CD4-positive, alpha-beta T cell treated with Interleukin-4 for 1 hour (primary cell): Measurements from ENCODE around the gene CLEC5A.
A peak's percentile ranks its signal among the peaks of the same experiment; 100 is the strongest.
"Not testable (repeated sequence)": the region's sequence is repeated elsewhere in the genome, so short reads cannot be mapped to it uniquely, and the experiment has no call there.

Source experiments
- DNase-seq, 2 donors: peaks; one replicate each; pipeline ENCODE4 v3.0.0-alpha.2; 2020 to 2022

CLEC5A gene

DNA sequence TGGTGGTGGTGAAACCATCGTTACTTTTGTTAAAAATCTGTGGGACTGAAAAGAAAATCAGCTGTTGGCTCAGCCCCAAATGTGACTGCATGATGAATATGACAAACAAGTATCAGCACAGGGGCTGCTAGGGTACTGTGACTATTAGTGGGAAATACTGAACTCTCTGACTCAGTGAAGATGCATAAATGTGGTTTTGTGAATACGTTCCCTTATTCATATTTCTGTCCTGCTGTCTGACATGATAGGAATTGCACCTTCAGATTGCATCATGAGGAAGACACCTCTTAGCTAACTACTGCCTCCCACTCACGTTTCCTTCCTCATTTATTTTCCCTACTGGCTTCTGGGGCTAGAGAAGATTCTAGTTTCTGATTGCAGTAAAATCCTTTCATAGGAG lies 1.4 kb downstream of the CLEC5A start:
- DNase-seq = peak in 1 of 2 donors; percentile 51

DNA sequence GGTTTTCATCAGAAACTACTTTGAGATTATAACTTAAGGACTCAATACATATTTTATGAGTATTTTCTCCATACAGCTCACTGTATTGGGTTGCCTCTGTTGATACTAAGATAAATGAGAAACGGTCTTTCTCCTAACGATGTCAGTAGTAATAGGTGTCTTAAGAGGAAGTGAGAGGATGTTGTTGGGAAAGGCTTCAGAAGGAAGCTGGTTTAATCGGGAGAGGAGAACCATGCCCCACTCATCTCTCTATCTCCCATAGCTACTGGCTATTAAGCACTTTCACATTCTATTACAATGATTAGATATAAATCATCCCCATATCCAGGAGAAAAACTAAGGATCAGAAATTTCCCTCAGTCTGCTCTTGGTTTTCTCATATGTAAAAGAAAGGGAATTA lies 2.0 kb downstream of the CLEC5A start:
- no peak for DNase-seq

DNA sequence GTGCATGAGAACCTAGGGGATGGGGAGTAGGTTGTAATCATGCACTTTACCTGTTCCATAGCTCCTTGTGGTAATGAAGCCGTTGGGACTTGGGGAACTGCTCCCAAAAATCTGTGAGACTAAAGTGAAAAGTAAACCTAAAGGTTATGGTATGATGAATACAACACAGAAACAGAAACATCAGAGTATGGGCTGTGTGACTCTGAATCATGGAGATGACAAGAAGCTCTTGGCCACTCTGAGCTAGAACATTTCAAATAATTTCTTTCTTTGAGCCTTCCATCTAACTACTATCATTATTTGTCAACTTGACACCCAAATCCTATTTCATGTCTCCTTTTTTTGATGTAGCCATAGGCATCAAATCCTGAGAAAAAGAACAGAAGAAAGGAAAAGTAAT lies 2.9 kb downstream of the CLEC5A start:
- no peak for DNase-seq

DNA sequence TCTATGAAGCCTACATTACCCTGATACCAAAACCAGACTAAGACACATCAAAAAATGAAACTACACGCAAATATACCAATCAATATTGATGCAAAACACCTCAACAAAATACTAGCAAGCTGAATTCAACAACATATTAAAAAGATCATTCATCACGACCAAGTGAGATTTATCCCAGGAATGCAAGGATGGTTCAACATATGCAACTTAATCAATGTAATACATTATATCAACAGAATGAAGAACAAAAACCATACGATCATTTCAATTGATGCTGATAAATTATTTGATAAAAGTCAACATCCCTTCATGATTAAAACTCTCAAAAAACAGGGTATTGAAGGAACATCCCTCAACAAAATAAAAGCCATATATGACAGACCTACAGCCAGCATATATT lies 5.7 kb downstream of the CLEC5A start:
- DNase-seq = no peak

DNA sequence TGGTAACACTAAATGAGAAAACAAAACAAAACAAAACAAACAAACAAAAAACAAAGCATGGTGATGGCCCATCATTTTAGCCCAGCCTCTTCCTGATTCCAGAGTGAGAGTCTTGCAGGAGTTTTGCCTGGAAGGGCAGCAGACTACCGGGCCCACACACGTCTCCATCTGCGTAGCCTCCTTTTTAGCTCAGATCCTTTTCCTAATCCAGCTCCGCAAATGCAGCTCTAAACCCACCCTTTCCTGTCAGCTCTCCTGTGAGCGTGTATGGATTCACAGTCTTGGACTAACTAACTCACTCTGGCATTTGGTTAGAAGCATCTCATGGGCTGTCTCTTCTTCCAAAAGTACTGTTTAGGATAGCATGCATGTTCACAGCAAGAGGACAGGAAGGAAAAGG lies 16.6 kb downstream of the CLEC5A start:
- DNase-seq = no peak

DNA sequence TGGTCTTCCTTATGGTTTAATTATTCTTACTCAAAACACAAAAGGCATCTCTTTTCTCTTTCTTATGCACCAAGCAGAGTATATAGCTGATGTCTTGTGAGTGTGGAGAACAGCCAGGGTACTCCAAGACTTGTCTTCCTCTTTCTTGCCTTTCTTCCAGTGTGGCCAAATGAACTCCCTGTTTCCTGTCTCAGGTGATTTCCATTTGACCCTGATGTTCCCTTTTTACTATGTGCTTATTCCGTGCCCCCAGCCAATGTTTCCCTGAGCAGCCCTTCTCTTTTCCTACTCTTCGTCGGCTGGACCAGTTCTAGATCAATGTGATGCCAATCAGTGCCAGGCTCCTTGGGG lies 18.0 kb downstream of the CLEC5A start:
- no peak for DNase-seq

DNA sequence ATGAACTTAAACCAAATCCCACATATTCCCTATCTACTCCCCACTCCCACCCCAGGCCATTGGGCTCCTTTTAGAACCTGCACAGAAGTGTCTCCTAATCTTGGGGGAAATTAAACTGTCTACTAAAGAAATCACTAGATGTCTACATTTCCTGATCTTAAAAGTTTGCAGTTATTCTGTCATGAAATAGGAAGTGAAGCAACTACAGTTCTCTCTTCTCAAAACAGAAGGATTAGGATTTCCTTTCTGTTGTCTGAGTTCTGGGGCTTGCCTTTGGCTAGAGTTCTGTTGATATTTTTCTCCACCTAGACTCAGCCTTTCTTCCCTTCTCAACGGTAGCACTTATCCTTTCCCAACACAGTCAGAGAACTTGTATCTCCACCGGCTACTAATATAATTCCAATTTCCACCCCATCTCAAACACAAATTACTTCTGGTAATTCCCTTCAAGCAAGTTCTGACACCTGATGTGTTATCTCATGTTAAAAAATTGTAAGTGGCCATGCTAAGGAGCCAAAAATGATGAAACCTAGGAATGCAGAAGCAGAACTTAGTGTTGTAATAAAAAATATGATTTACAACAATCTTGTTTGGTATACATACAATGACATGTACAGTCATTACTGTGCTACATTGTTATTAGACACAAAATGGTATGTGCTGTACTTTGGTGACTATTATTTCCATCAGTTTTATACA lies 18.5 kb downstream of the CLEC5A start:
- no peak for DNase-seq

DNA sequence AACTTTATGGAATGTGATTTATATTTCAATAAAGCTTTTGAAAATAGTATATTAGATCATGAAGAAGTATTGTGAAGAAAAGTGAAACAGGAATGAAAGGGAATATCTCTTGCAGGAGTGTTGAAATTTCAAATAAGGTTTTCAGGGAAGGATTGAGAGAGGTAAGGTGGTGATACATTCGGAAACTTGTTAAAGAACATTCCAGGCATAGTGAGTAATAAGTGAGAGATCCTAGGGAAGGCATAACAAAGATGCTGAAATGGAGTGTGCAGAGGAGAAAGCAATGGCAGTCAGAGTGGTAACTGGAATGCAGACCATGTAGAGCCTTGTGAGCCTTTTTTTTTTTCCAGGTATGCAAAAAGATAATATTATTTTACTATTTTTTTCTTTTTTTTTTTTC lies 26.5 kb downstream of the CLEC5A start:
- no peak for DNase-seq

DNA sequence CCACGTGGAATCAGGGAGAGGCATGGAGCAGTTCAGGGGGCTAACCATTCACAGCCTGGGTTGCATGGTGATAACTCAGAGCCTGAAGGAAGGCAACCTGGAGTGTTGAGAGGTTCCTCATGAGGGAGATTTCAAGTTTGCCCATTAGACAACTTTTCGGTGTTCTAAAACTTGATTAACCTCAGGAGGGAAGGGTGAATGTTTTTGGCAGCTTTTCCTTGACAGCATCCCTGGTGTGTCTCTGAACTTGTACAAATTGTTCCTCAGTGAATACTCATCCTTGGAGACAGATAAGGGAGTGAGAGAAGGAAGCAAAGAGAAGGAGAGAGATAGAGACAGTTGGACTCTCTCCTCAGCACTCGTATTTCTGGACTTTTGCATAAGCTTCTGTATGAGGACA lies 30.7 kb downstream of the CLEC5A start, which contains the start of gene OR9A4:
Gene OR9A4, plus strand, starts transcription at position 301 of the 400 bp plus-strand sequence. CDS start 2,477 bp downstream, outside the sequence.
- no peak for DNase-seq

DNA sequence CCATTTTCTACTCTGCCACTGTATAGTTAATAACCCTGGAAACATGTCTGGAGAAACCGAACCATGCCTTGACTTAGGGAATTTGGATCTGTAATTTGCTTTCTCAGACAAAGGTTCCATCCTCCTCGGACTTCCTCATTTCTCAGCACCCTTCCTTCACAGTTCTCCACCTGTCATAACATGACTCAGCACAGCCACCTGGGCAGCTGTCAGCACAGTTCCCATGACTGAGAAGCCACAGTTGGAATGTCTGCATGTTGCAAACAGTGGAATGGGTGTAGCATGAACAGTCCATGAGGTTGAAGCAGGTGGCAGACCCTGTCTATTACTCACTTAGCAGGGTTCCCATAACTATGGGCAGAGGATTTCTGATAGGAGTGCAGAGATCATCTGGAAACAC lies 31.2 kb downstream of the CLEC5A start:
- peak in 1 of 2 donors; percentile 14 for DNase-seq

DNA sequence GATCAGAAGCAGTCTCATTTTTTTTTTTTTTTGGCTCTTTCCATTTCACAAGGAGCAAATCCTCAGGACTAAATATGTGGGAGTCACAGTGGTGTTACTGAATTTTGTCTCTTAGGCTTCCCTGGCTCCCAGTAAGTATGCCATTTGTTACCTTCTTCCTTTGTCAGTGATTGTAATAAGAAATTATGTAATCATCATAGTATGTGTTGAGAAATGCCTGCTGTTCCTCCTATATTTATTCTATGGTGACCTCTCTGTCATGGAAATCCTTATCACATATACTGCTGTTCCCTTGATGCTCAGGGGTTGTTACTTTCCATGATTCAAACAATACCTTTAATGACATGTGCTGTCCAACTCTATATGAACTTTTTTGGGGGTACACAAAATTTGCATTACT lies 35.4 kb downstream of the CLEC5A start:
- no peak for DNase-seq

DNA sequence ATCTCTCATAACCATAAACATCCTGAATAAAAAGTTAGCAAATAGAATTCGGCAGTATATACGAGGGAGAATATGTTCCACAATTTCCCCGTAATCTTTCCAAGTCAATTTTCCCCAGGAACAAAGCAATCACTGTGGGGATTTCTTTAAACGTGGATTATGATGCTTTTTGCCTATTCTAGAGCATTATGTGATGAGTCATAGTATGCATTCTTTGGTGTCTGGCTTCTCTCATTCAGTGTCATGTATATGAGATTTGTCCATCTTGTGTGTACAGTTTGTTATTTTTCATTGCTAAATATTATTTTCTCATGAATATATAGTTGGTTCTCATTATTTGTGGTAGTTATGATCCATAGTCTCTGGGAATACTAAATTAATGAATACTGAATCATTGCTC lies 40.5 kb downstream of the CLEC5A start:
- no peak for DNase-seq

DNA sequence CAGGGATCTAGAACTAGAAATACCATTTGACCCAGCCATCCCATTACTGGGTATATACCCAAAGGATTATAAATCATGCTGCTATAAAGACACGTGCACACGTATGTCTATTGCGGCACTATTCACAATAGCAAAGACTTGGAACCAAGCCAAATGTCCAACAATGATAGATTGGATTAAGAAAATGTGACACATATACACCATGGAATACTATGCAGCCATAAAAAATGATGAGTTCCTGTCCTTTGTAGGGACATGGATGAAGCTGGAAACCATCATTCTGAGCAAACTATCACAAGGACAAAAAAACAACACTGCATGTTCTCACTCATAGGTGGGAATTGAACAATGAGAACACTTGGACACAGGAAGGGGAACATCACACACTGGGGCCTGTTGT lies 47.4 kb downstream of the CLEC5A start:
- DNase-seq = not testable (repeated sequence)

DNA sequence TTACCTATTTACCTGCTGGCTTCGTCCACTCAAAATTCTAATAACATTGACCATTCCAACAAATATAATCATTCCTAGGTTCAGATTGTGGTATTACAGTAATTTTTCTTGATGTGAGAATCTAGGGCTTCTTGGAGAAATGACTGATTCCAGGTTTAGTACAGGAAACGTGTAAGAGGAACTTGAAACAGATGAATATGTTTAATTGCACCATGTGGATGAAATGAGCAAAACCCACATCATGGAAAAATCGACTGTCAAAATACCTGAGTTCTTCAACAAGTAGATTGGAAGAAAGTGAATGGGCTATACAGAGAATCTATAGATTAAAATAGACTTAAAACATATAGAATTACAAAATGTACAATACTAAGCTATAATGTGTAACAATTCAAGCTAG lies 55.4 kb downstream of the CLEC5A start:
- DNase-seq = no peak

DNA sequence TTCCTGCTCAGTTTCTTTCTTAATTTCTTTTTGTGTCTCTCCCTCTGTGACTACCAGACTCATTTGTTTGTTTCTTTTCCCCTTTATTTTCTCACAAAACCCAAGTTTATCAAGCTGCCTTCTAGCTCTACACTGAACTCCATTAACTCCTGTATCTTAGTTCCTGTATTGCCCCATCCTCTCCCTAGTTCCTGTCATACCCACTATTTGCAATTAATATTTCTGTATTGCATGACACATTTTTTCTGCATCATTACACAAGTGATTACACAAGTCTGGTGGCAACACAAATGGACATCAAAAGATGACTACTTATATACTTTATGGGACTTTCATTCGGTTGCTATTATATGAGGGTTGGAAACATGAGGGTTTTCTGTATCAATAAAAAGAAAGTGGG lies 57.5 kb downstream of the CLEC5A start:
- DNase-seq = no peak

DNA sequence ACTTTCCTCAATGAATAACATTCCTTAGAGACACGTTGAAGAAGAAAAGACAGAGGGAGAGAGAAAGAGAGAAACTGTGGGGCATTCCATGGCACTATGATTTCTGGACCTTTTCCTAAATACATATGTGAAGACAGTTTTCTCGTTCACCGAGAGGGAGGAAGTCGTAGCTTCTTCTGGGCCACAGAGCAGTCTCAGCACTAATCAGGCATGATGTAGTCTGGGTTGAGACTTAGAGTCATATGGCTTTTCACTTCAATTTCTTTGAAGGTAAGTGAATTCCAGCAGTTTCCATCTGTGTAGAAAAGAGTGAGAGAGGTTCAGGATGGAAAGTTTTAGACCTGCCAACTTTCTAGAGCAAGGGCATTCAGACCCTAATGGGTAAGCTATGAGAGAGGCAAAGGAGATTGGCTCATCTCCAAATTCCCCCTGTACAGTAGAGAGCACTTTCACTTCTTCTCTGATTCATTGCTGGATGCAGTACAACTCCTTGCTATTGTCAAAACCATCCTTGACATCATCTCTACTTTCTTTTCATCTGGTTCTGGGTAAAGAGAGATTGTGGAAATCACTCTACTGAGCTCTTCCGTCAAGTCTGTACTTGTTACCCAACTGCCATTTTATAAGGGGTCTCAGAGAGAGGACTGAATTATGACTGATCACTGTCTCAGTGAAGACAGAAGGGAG lies 62.1 kb downstream of the CLEC5A start:
- no peak for DNase-seq

DNA sequence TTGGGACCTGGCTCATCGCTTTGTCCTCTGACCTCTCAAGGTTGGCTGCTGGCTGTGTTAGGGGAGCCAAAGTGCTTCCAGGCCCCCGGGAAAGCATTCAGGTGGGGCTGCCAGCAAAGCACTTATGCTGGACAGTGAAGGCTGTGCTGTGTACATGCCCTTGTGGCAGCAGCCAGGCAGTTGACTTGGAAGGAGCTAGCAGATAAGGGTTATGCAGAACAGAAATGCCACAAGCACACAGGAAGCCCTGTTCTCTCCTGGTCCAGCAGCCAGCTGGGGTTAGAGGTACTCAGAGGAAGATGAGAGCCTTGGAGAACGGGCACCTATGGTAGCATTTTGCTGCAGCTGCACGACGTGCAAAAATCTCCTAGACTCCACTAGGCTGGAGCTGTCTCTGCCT lies 65.8 kb downstream of the CLEC5A start:
- no peak for DNase-seq

DNA sequence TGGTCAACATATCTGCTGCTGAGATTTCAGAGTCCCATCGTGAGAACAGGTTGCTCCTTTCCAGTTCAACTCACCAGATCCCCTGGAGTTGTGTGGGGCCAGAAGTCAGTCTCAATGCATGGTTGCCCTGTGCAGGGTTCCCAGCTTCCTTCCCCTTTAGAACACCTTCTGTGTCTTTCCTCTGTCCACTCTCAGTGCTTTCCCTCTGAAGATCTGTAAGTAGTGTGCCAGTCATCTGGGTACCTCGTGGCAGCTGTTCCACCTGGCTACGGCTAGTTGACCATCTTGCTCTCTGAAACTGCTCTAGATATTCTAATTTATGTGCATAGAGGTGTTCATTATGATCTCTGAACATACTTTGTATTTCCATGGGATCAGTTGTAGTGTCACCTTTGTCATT lies 69.4 kb downstream of the CLEC5A start:
- no peak for DNase-seq
